Cardiac muscle cell (in vitro differentiated cells and primary cell): ENCODE measurements around the gene SENP8. TPM values are rescaled to one million over a fixed set of nuclear protein-coding genes. Genes with fewer than 3 reads are reported as not detected.
A peak's percentile ranks its signal among the peaks of the same experiment; 100 is the strongest.

Experiments
- DNase-seq, 2 donors: peaks; one replicate each; pipeline versions ENCODE4 v3.0.0 to v3.0.0-alpha.2; 2010 to 2017; ENCODE audit warnings: low read depth in 1 of 2, low spot score in 1 of 2
- H3K27ac ChIP-seq: fragments of 200-600 bp; sonication (generic); 2 replicates; pipeline ENCODE4 v1.5.1; 2016
- H3K27me3 ChIP-seq: fragments of 200-600 bp; sonication (generic); 2 replicates; pipeline ENCODE4 v1.6.0; 2016; ENCODE audit warnings: control low read depth
- H3K36me3 ChIP-seq: fragments of 200-600 bp; sonication (generic); 2 replicates; pipeline ENCODE4 v1.5.1; 2016; ENCODE audit warnings: control low read depth
- H3K4me1 ChIP-seq: fragments of 200-600 bp; sonication (generic); 2 replicates; pipeline ENCODE4 v1.8.1; 2017; ENCODE audit warnings: low read depth, mild to moderate bottlenecking, mixed run types
- H3K4me3 ChIP-seq: fragments of 200-600 bp; sonication (generic); 2 replicates; pipeline ENCODE4 v1.5.1; 2016; ENCODE audit warnings: mild to moderate bottlenecking
- H3K9me3 ChIP-seq: fragments of 200-600 bp; sonication (generic); 2 replicates; pipeline ENCODE4 v1.5.1; 2017; ENCODE audit warnings: low read depth, mild to moderate bottlenecking, control low read depth
- polyA plus RNA-seq: library from polyadenylated mRNA; unstranded; fragments of >200 nt; fragmentation: Nextera tagmentation; extraction: Ambion mirVana; gene quantifications from 2 replicates; pipeline ENCODE4 v1.2.1, GENCODE V29; 2016
- total RNA-seq: library from RNA; depleted of rRNA; stranded (reverse); fragments of >200 nt; gene quantifications from 2 replicates; pipeline ENCODE4 v1.2.3, GENCODE V29; 2016
- TF ChIP-seq, protein P1 (sequence below): IDR thresholded peaks from 2 replicates; pipeline ENCODE4 v1.5.1; 2012; ENCODE audit warnings: low read depth, mild to moderate bottlenecking, low read length

The SENP8 gene
- total and polyA plus RNA-seq, 2 experiments from 2014 or later: 4.6 to 11.0 TPM

DNA sequence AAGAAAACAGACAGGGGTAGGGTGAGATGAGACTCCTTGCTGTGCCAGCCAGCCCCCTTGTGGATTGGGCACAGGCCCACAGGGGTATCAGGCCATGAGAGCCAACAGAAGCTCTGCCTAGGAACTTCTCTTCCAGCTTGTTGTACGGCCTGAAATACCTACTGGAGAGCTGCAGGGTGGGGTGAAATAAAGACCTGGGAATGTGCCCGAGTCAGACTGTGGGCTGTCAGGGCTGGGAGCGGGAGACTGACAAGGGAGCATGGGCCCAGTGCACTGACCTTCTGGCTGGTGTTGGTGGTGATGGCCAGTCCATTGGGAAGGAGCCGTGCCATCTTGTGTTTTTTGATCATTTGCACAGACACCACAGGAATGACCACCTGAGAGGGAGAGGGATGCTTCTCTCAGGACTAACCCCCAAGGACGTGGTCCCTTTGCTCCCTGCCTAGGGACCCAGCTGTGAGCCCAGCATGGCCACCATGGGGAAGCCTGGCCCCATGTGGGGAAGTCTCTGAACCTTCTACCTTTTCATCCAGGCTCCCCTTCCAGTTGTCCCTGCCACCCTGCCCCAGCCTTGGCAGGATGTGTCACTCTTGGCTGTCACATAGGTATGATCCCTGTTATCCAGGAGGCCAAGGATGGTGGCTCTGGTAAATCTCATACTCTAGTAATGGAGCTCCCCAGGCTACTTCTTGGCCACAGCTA lies 48.7 kb downstream of the SENP8 start:
- H3K4me3 ChIP-seq: no peak overlapping the region
- H3K9me3 ChIP-seq: no peaks in the 10 kb centered on the region
- TF ChIP-seq, protein P1, sequence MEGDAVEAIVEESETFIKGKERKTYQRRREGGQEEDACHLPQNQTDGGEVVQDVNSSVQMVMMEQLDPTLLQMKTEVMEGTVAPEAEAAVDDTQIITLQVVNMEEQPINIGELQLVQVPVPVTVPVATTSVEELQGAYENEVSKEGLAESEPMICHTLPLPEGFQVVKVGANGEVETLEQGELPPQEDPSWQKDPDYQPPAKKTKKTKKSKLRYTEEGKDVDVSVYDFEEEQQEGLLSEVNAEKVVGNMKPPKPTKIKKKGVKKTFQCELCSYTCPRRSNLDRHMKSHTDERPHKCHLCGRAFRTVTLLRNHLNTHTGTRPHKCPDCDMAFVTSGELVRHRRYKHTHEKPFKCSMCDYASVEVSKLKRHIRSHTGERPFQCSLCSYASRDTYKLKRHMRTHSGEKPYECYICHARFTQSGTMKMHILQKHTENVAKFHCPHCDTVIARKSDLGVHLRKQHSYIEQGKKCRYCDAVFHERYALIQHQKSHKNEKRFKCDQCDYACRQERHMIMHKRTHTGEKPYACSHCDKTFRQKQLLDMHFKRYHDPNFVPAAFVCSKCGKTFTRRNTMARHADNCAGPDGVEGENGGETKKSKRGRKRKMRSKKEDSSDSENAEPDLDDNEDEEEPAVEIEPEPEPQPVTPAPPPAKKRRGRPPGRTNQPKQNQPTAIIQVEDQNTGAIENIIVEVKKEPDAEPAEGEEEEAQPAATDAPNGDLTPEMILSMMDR: no peak
- DNase-seq: no peak
- no peaks in the 10 kb centered on the region for H3K36me3 ChIP-seq
- H3K27ac ChIP-seq: no peak overlapping the region
- H3K4me1 ChIP-seq: peaks cover 6% of the 10 kb centered on the region
- H3K27me3 ChIP-seq: no peaks in the 10 kb centered on the region

DNA sequence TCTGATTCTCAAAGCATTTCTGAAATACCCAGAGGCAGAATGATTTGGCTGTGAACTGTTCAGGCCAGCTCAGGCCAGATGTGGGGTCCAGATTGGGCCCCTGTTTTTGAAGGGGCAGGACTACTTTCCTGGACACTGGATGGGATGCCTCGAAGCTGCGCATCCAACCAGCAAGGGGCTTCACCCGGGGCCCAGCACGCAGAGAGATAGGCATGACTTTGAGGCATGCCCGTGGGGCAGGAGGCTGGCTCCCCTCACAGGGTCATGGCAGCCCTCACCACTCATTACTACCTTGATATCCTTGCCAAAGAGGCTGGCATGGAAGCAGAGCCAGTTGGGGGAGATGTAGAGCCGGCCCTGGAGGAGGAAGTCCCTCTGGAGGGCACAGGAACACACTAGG lies 49.2 kb downstream of the SENP8 start:
- Histone ChIP-seq H3K27me3 (no peaks in the 10 kb centered on the region), H3K27ac (no peak overlapping the region), H3K4me3 (no peak overlapping the region), H3K4me1 (peaks cover 6% of the 10 kb centered on the region), H3K9me3 (no peaks in the 10 kb centered on the region), H3K36me3 (no peaks in the 10 kb centered on the region)
- DNase-seq: no peak
- TF ChIP-seq, protein P1: no peak

DNA sequence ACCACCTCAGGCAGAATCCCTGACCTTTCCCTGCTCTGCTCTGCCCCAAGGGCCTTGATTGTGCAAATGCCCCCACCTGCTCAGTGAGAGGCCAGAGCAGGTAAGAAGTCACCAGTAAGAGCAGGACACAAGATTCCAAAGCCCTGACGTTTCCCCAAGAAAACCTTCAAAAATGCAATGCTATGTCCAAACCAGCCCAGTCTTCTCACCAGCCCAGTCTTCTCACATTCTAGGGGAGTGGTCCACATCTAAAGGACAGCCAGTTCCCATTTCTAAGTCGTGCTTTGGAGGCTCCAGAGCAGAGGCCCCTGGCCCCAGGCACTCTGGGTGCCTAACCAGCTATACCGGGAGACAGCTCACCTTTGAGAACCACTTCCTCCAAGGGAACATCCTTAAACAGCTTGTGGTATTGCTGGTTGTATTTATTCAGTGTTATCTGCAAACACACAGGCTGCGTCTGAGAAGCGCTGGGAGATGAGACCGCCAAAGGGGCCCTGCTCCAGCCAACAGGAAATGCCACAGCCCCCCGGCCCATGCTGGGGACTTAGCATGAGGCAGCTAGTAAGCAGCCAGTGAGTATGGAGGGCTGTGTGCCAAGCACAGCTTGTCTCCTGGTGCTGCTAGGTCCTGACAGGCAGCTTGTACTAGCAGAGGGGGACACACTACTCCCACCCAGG lies 50.1 kb downstream of the SENP8 start:
- TF ChIP-seq, protein P1: no peak
- no peak overlapping the region for H3K4me3 ChIP-seq
- no peaks in the 10 kb centered on the region for H3K9me3 ChIP-seq
- H3K4me1 ChIP-seq: peaks cover 6% of the 10 kb centered on the region
- no peaks in the 10 kb centered on the region for H3K36me3 ChIP-seq
- no peak overlapping the region for H3K27ac ChIP-seq
- DNase-seq: peak; percentile 25 to 70
- no peaks in the 10 kb centered on the region for H3K27me3 ChIP-seq

DNA sequence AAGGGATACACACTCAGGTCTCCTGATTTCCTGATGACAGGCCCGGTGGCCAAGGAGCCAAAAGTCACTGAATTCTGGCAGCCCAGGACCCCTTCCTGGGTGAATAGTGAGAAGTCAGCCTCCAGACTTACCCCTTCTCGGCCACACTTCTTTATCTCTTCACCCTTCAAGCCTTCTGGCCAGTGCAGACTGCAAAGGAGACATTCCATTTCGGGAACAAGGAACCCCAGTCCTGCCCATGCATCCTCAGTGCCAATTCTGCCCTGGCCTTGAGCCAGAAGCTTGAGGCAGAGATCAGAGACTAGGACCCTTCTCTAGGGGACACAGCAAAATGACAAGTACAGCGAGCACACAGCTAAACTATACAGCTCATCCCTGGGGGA lies 50.6 kb downstream of the SENP8 start:
- Histone ChIP-seq H3K27me3 (no peaks in the 10 kb centered on the region), H3K4me3 (no peak overlapping the region), H3K9me3 (no peaks in the 10 kb centered on the region), H3K27ac (no peak overlapping the region), H3K36me3 (no peaks in the 10 kb centered on the region), H3K4me1 (peaks cover 6% of the 10 kb centered on the region)
- TF ChIP-seq, protein P1: no peak
- no peak for DNase-seq

DNA sequence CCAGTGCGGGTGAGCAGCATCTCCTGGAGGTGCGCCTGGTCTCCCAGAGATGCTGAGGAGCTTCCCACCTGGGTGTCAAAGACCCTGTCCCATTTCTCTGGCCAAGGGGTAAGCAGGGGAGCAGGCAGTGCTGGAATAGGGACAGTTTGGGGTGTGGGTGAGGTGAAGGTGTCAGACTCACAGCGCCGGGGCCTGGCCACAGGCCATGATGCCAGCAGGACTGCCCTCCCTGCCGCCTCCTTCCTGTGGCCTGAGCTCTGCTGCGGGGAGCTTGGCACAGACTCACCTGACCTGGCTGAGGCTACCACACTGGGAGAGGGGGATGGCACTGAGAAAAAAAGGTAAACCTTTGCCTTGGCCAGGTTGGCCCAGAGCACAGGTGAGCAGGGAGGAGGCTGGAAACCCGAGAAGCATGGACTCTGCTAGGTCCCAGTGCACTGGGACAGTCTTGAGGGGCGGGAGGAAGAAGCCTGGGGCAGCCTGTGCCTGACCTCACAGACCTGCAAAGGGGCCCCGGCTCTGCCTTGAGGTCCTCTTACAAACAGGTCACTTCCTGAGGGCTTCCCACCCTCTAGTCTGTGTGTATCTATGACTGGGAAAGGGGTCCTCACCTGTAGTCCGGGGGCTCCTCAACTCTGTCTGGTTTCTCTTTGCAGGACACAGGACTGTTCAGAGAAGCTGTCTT lies 51.2 kb downstream of the SENP8 start:
- H3K4me3 ChIP-seq: no peak overlapping the region
- no peaks in the 10 kb centered on the region for H3K27me3 ChIP-seq
- no peaks in the 10 kb centered on the region for H3K36me3 ChIP-seq
- no peaks in the 10 kb centered on the region for H3K9me3 ChIP-seq
- no peak for DNase-seq
- H3K27ac ChIP-seq: no peak overlapping the region
- H3K4me1 ChIP-seq: peaks cover 6% of the 10 kb centered on the region
- TF ChIP-seq, protein P1: no peak
